ENCODE measurements around the gene ALDH1A3. TPM values are rescaled to one million over a fixed set of nuclear protein-coding genes. Genes with fewer than 3 reads are reported as not detected.
A peak's percentile ranks its signal among the peaks of the same experiment; 100 is the strongest.

Gene ALDH1A3
- total and polyA plus RNA-seq, 8 donors = 0.31 to 17.5 (median 0.54) TPM

DNA sequence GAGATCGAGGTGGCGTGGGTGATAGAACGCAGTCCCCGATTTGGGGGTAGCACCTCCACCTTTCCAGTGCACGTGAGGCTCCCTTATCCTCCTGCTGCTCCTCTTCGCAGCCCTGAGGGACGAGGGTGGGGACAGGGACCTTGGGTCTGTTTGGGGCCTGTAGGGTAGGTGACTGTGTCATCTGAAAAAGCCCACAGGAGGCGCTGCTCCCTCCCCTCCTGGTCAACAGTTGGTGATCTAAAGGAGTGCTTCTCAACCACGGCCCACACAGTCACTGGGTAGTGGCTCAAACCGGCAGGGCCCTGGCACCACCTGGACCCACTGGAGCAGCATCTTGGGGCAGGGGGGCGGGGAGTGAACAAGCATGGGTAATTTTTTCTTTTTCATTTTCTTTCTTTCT, 46.6 kb downstream of the ALDH1A3 start:
- ATAC-seq (no peak), DNase-seq (no peak)
- Histone ChIP-seq H3K9me3 (no peaks in the 10 kb centered on the region), H3K36me3 (peaks cover 0 to 40% of the 10 kb centered on the region in 2 donors), H3K27me3 (no peaks in the 10 kb centered on the region), H3K4me3 (no peak overlapping the region), H3K27ac (no peak overlapping the region), H3K4me1 (peaks cover 0 to 19% of the 10 kb centered on the region in 2 donors)
- no peak for TF ChIP-seq CTCF (IDR thresholded peaks at IDR 0.05)
- intact Hi-C loops (cut with DNase I) = no loop called here

GRCh38 chr15:100926971-100927756, 47.5 kb downstream of the ALDH1A3 start:
- ATAC-seq (no peak), DNase-seq (no peak)
- intact Hi-C loops (cut with DNase I) = no loop called here
- Histone ChIP-seq H3K9me3 (no peaks in the 10 kb centered on the region), H3K4me3 (no peak overlapping the region), H3K4me1 (peaks cover 0 to 12% of the 10 kb centered on the region in 2 donors), H3K36me3 (peaks cover 0 to 40% of the 10 kb centered on the region in 2 donors), H3K27ac (no peak overlapping the region), H3K27me3 (no peaks in the 10 kb centered on the region)
- no peak for TF ChIP-seq CTCF (IDR thresholded peaks at IDR 0.05)

- ATAC-seq (peak; percentile 69), DNase-seq (peak in 1 of 4 donors; percentile 40)
- no peaks in the 10 kb centered on the region for H3K27me3 ChIP-seq
- intact Hi-C loops (cut with DNase I) = no loop called here
- H3K36me3 ChIP-seq = peaks cover 0 to 40% of the 10 kb centered on the region in 2 donors
- H3K4me1 ChIP-seq = peaks cover 0 to 10% of the 10 kb centered on the region in 2 donors
- no peak overlapping the region for H3K27ac ChIP-seq
- no peak for TF ChIP-seq CTCF (IDR thresholded peaks at IDR 0.05)
- H3K9me3 ChIP-seq = no peaks in the 10 kb centered on the region
- no peak overlapping the region for H3K4me3 ChIP-seq
Observed at GRCh38 chr15:100928632-100929280, 49.1 kb downstream of the ALDH1A3 start.

GRCh38 chr15:100929641-100930042, 50.0 kb downstream of the ALDH1A3 start:
- Histone ChIP-seq H3K36me3 (peaks cover 0 to 33% of the 10 kb centered on the region in 2 donors), H3K27ac (no peak overlapping the region), H3K27me3 (no peaks in the 10 kb centered on the region), H3K4me1 (peaks cover 0 to 10% of the 10 kb centered on the region in 2 donors), H3K9me3 (no peaks in the 10 kb centered on the region), H3K4me3 (no peak overlapping the region)
- TF ChIP-seq CTCF (IDR thresholded peaks at IDR 0.05) = no peak
- intact Hi-C loops (cut with DNase I) = no loop called here
- DNase-seq (no peak), ATAC-seq (no peak)

DNA sequence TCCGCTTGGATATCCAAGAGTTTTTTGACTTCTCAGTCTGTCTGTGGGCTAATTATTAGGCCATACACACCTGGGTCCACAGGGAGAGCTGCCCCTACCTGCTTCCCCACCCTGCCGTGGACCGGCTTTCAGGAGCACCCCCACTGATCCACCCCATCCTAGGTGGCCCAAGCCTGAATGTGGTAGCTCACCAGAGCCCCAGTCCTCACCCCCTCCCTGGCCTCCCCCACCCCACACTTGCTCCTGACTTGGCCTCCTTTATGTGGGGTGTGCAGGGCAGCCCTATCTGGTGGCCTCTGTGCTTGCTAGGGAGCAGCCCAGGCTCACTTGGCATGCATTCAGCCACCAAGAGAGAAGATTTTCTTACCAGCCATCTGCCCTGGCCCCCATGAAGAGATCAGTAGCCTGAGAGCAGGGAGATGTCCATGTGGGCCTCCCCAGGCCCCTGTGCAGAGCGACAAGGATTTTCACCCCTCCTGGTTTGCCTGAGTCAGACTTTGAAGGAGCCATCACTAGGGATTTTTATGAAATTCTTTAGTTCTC, 50.7 kb downstream of the ALDH1A3 start:
- intact Hi-C loops (cut with DNase I) = no loop called here
- H3K36me3 ChIP-seq = peaks cover 0 to 26% of the 10 kb centered on the region in 2 donors
- TF ChIP-seq CTCF (IDR thresholded peaks at IDR 0.05) = no peak

More for the DNA sequence above, 50.7 kb downstream of the ALDH1A3 start:
- Histone ChIP-seq H3K4me3 (no peak overlapping the region), H3K9me3 (no peaks in the 10 kb centered on the region), H3K4me1 (peaks cover 0 to 10% of the 10 kb centered on the region in 2 donors), H3K27me3 (no peaks in the 10 kb centered on the region), H3K27ac (no peak overlapping the region)
- DNase-seq (no peak), ATAC-seq (no peak)

Measured in left lung (tissue), 10 donors.